Naive thymus-derived CD4-positive, alpha-beta T cell (primary cell): ENCODE results near the gene GRB10. TPM values are rescaled to one million over a fixed set of nuclear protein-coding genes. Genes with fewer than 3 reads are reported as not detected.

Source experiments
- ATAC-seq: fragments of 150-1000 bp; cut with Tn5 transposase; 2 replicates; pipeline ENCODE4 v1.10.0; 2021; ENCODE audit warnings: mild to moderate bottlenecking, moderate library complexity
- CTCF ChIA-PET: fragments of 350-600 bp; sonication (Branson Sonifier 250); formaldehyde crosslinking; loops from one replicate; lab custom pipeline; 2021; ENCODE audit warnings: antibody characterized with exemption; lab: Charles Lee
- POLR2A ChIA-PET: fragments of 350-600 bp; sonication (Branson Sonifier 250); formaldehyde crosslinking; loops from one replicate; lab custom pipeline; 2021; ENCODE audit warnings: antibody characterized with exemption, inconsistent platforms; lab: Charles Lee
- DNase-seq, 9 donors: peaks; one replicate each; pipeline versions ENCODE4 v3.0.0 to v3.0.0-alpha.2; 2020 to 2022; ENCODE audit warnings: mixed read lengths in 1 of 9
- H3K27ac ChIP-seq: one replicate; pipeline ENCODE4 v1.7.0; 2013; ENCODE audit warnings: mild to moderate bottlenecking, low read depth, low read length, moderate library complexity
- H3K27me3 ChIP-seq, 2 donors: one replicate each; pipeline ENCODE4 v1.7.0; 2013; ENCODE audit warnings: low read length in 2 of 2, mild to moderate bottlenecking in 2 of 2, moderate library complexity in 2 of 2; ENCODE audit not compliant: control insufficient read depth in 2 of 2, insufficient read depth in 2 of 2
- H3K36me3 ChIP-seq, 3 experiments: 1 replicate in 2 of 3; 2 replicates in 1 of 3; pipeline ENCODE4 v1.7.0; 2013; ENCODE audit warnings: low read length in 3 of 3, mild to moderate bottlenecking in 3 of 3, moderate library complexity in 1 of 3; ENCODE audit not compliant: insufficient read depth in 3 of 3, control insufficient read depth in 2 of 3
- H3K4me1 ChIP-seq, 2 donors: one replicate each; pipeline ENCODE4 v1.7.0; 2013; ENCODE audit warnings: low read length in 2 of 2, mild to moderate bottlenecking in 2 of 2, moderate library complexity in 1 of 2; ENCODE audit not compliant: control insufficient read depth in 2 of 2, insufficient read depth in 2 of 2
- H3K4me3 ChIP-seq: 2 replicates; pipeline ENCODE4 v1.7.0; 2013; ENCODE audit warnings: mild to moderate bottlenecking, low read length
- H3K9me3 ChIP-seq, 3 experiments: 1 replicate in 2 of 3; 2 replicates in 1 of 3; pipeline ENCODE4 v1.7.0; 2013; ENCODE audit warnings: low read length in 3 of 3; ENCODE audit not compliant: control insufficient read depth in 2 of 3
- H3K27ac Mint-ChIP-seq, 9 donors: one replicate each; pipeline ENCODE4 v1.8.0; 2020 to 2022; ENCODE audit warnings: mixed read lengths in 9 of 9, mild to moderate bottlenecking in 8 of 9, moderate library complexity in 5 of 9, inconsistent platforms in 2 of 9
- H3K27me3 Mint-ChIP-seq, 5 donors: one replicate each; pipeline ENCODE4 v1.8.0; 2021 to 2022; ENCODE audit warnings: mixed read lengths in 5 of 5, mild to moderate bottlenecking in 1 of 5
- H3K36me3 Mint-ChIP-seq, 5 donors: one replicate each; pipeline ENCODE4 v1.8.0; 2020 to 2022; ENCODE audit warnings: mixed read lengths in 5 of 5, mild to moderate bottlenecking in 3 of 5, inconsistent platforms in 1 of 5
- H3K4me1 Mint-ChIP-seq, 7 donors: one replicate each; pipeline ENCODE4 v1.8.0; 2020 to 2022; ENCODE audit warnings: mixed read lengths in 7 of 7, mild to moderate bottlenecking in 3 of 7, inconsistent platforms in 1 of 7
- H3K4me3 Mint-ChIP-seq, 10 donors: one replicate each; pipeline ENCODE4 v1.8.0; 2020 to 2022; ENCODE audit warnings: mild to moderate bottlenecking in 10 of 10, mixed read lengths in 10 of 10, moderate library complexity in 6 of 10, inconsistent platforms in 2 of 10
- H3K9me3 Mint-ChIP-seq, 11 donors: one replicate each; pipeline ENCODE4 v1.8.0; 2020 to 2022; ENCODE audit warnings: mixed read lengths in 11 of 11, mild to moderate bottlenecking in 4 of 11, inconsistent platforms in 1 of 11, moderate library complexity in 1 of 11
- intact Hi-C, 2 donors: fragments of 100-400 bp; cut with micrococcal nuclease; formaldehyde crosslinking; loops; one replicate each; pipeline ENCODE4 v1.15.1; 2023
- polyA plus RNA-seq, 2 donors: library from polyadenylated mRNA; unstranded; fragments of 300-500 nt; fragmentation: Illumina TruSeq; gene quantifications; one replicate each; pipeline ENCODE4 v1.2.3, GENCODE V29; 2021
- total RNA-seq, 6 experiments: library from RNA in 5 of 6; stranded (reverse) in 5 of 6; gene quantifications; 1 replicate in 5 of 6; 2 replicates in 1 of 6; pipeline ENCODE4 v1.2.3 and lab custom pipeline; 2021 to 2026

GRB10 gene
- total and polyA plus RNA-seq, 7 experiments from 2014 or later: 2.6 to 10.6 (median 6.2) TPM

- DNase-seq: no peak
- peaks cover 0 to 3% (median 0%) of the 10 kb centered on the region in 7 donors for H3K4me1 Mint-ChIP-seq
- ChIA-PET CTCF (no interaction called here), POLR2A (interaction anchor here (0.9 kb wide), 1 partner anchor 14 kb away, joined by 3 read pairs; no protein-coding TSS in a partner anchor)
- no peak overlapping the region for H3K4me3 Mint-ChIP-seq
- H3K9me3 ChIP-seq: no peaks in the 10 kb centered on the region
- H3K4me3 ChIP-seq: no peak overlapping the region
- no peak overlapping the region for H3K27ac ChIP-seq
- H3K36me3 Mint-ChIP-seq: peaks cover 0 to 9% (median 0%) of the 10 kb centered on the region in 5 donors
- H3K36me3 ChIP-seq: no peaks in the 10 kb centered on the region
- intact Hi-C loops: no loop called here
- H3K27ac Mint-ChIP-seq: no peak overlapping the region
- H3K9me3 Mint-ChIP-seq: no peaks in the 10 kb centered on the region
- H3K27me3 ChIP-seq: no peaks in the 10 kb centered on the region
- ATAC-seq: no peak
- H3K4me1 ChIP-seq: no peaks in the 10 kb centered on the region
- peaks cover 0 to 14% (median 0%) of the 10 kb centered on the region in 5 donors for H3K27me3 Mint-ChIP-seq
These were observed 133.3 kb downstream of the GRB10 start for GRCh38 chr7:50649259-50649885.

GRCh38 chr7:50648570-50649169 is 134.0 kb downstream of the GRB10 start:
- ChIA-PET CTCF (no interaction called here), POLR2A (no interaction called here)
- H3K9me3 ChIP-seq: no peaks in the 10 kb centered on the region
- ATAC-seq (no peak), DNase-seq (no peak)
- Mint-ChIP-seq H3K9me3 (no peaks in the 10 kb centered on the region), H3K27ac (no peak overlapping the region), H3K4me3 (no peak overlapping the region), H3K36me3 (peaks cover 0 to 9% (median 0%) of the 10 kb centered on the region in 5 donors), H3K27me3 (peaks cover 0 to 14% (median 0%) of the 10 kb centered on the region in 5 donors), H3K4me1 (peaks cover 0 to 3% (median 0%) of the 10 kb centered on the region in 7 donors)
- H3K4me1 ChIP-seq: no peaks in the 10 kb centered on the region
- no peak overlapping the region for H3K4me3 ChIP-seq
- H3K36me3 ChIP-seq: no peaks in the 10 kb centered on the region
- intact Hi-C loops: no loop called here
- H3K27ac ChIP-seq: no peak overlapping the region
- no peaks in the 10 kb centered on the region for H3K27me3 ChIP-seq

GRCh38 chr7:50648076-50648475 is 134.6 kb downstream of the GRB10 start:
- H3K4me3 Mint-ChIP-seq: no peak overlapping the region
- Histone ChIP-seq H3K36me3 (no peaks in the 10 kb centered on the region), H3K27me3 (no peaks in the 10 kb centered on the region), H3K4me1 (no peaks in the 10 kb centered on the region), H3K9me3 (no peaks in the 10 kb centered on the region), H3K4me3 (no peak overlapping the region), H3K27ac (no peak overlapping the region)
- no peaks in the 10 kb centered on the region for H3K4me1 Mint-ChIP-seq
- POLR2A ChIA-PET: no interaction called here
- H3K27ac Mint-ChIP-seq: no peak overlapping the region
- no peak for DNase-seq
- intact Hi-C loops: no loop called here
- H3K36me3 Mint-ChIP-seq: peaks cover 0 to 9% (median 0%) of the 10 kb centered on the region in 5 donors
- H3K27me3 Mint-ChIP-seq: peaks cover 0 to 14% (median 0%) of the 10 kb centered on the region in 5 donors
- CTCF ChIA-PET: no interaction called here
- ATAC-seq: no peak
- H3K9me3 Mint-ChIP-seq: no peaks in the 10 kb centered on the region

GRCh38 chr7:50647286-50647980 is 135.3 kb downstream of the GRB10 start:
- DNase-seq (no peak), ATAC-seq (no peak)
- Mint-ChIP-seq H3K27ac (no peak overlapping the region), H3K36me3 (peaks cover 0 to 9% (median 0%) of the 10 kb centered on the region in 5 donors), H3K9me3 (no peaks in the 10 kb centered on the region), H3K4me3 (no peak overlapping the region), H3K4me1 (no peaks in the 10 kb centered on the region), H3K27me3 (peaks cover 0 to 12% (median 0%) of the 10 kb centered on the region in 5 donors)
- Histone ChIP-seq H3K9me3 (no peaks in the 10 kb centered on the region), H3K27me3 (no peaks in the 10 kb centered on the region), H3K4me3 (no peak overlapping the region), H3K36me3 (no peaks in the 10 kb centered on the region), H3K27ac (no peak overlapping the region), H3K4me1 (no peaks in the 10 kb centered on the region)
- ChIA-PET CTCF (interaction anchor here (0.7 kb wide), 1 partner anchor 14 kb away, joined by 4 read pairs; no protein-coding TSS in a partner anchor), POLR2A (no interaction called here)
- intact Hi-C loops: no loop called here

GRCh38 chr7:50646069-50646468 is 136.6 kb downstream of the GRB10 start:
- H3K36me3 ChIP-seq: no peaks in the 10 kb centered on the region
- Mint-ChIP-seq H3K9me3 (no peaks in the 10 kb centered on the region), H3K27ac (no peak overlapping the region), H3K27me3 (peaks cover 0 to 8% (median 0%) of the 10 kb centered on the region in 5 donors), H3K4me3 (no peak overlapping the region), H3K4me1 (no peaks in the 10 kb centered on the region), H3K36me3 (peaks cover 0 to 9% (median under 1%) of the 10 kb centered on the region in 5 donors)
- no peaks in the 10 kb centered on the region for H3K4me1 ChIP-seq
- no peak for ATAC-seq
- intact Hi-C loops: no loop called here
- ChIA-PET CTCF (no interaction called here), POLR2A (no interaction called here)
- DNase-seq: no peak
- H3K4me3 ChIP-seq: no peak overlapping the region
- H3K27me3 ChIP-seq: no peaks in the 10 kb centered on the region
- no peak overlapping the region for H3K27ac ChIP-seq
- no peaks in the 10 kb centered on the region for H3K9me3 ChIP-seq

- no peaks in the 10 kb centered on the region for H3K4me1 Mint-ChIP-seq
- H3K36me3 Mint-ChIP-seq: peaks cover 0 to 11% (median 8%) of the 10 kb centered on the region in 5 donors
- Histone ChIP-seq H3K9me3 (no peaks in the 10 kb centered on the region), H3K36me3 (no peaks in the 10 kb centered on the region), H3K4me3 (no peak overlapping the region), H3K4me1 (no peaks in the 10 kb centered on the region), H3K27me3 (no peaks in the 10 kb centered on the region), H3K27ac (no peak overlapping the region)
- H3K27me3 Mint-ChIP-seq: peaks cover 0 to 4% (median 0%) of the 10 kb centered on the region in 5 donors
- POLR2A ChIA-PET: no interaction called here
- ATAC-seq (no peak), DNase-seq (no peak)
- CTCF ChIA-PET: interaction anchor here (1.0 kb wide), 2 partner anchors 12 to 34 kb away, joined by 3 read pairs; no protein-coding TSS in a partner anchor
- intact Hi-C loops: no loop called here
- H3K4me3 Mint-ChIP-seq: no peak overlapping the region
- no peaks in the 10 kb centered on the region for H3K9me3 Mint-ChIP-seq
- no peak overlapping the region for H3K27ac Mint-ChIP-seq
These were observed 137.5 kb downstream of the GRB10 start for GRCh38 chr7:50645186-50645585.
